B cell (primary cell): ENCODE results near the gene GLI3. TPM values are rescaled to one million over a fixed set of nuclear protein-coding genes. Genes with fewer than 3 reads are reported as not detected.
A peak's percentile ranks its signal among the peaks of the same experiment; 100 is the strongest.

ENCODE experiments used
- ATAC-seq: fragments of 200-7000 bp; cut with Tn5 transposase; one replicate; pipeline ENCODE4 v1.10.0; 2021; ENCODE audit warnings: low read depth, mild to moderate bottlenecking, moderate number of reproducible peaks, moderate library complexity
- CTCF ChIA-PET: fragments of 350-600 bp; sonication (Branson Sonifier 250); formaldehyde crosslinking; loops from one replicate; lab custom pipeline; 2021; ENCODE audit warnings: antibody characterized with exemption, inconsistent platforms; lab: Charles Lee
- POLR2A ChIA-PET: fragments of 350-600 bp; sonication (Branson Sonifier 250); formaldehyde crosslinking; loops from one replicate; lab custom pipeline; 2021; ENCODE audit warnings: antibody characterized with exemption; lab: Charles Lee
- DNase-seq: peaks from one replicate; pipeline ENCODE4 v3.0.0; 2013
- H2AFZ ChIP-seq: 2 replicates; pipeline ENCODE4 v1.6.1; 2012; ENCODE audit warnings: mild to moderate bottlenecking, low read depth, low read length; ENCODE audit not compliant: insufficient read depth, poor library complexity, severe bottlenecking
- H3K27ac ChIP-seq, 2 donors: 1 replicate in 1 of 2; 2 replicates in 1 of 2; pipeline ENCODE4 v1.5.1; 2012 to 2013; ENCODE audit warnings: low read length in 2 of 2, mild to moderate bottlenecking in 2 of 2, moderate library complexity in 1 of 2
- H3K27me3 ChIP-seq, 4 experiments: fragments of 200-600 bp in 1 of 4; sonication (generic) in 1 of 4; replicated peaks in 1 of 4; 1 replicate in 2 of 4; 2 replicates in 2 of 4; pipeline versions ENCODE4 v1.6.1 to v1.7.0; 2013 to 2016; ENCODE audit warnings: low read length in 3 of 4, mild to moderate bottlenecking in 2 of 4, mixed read lengths in 1 of 4, moderate library complexity in 1 of 4; ENCODE audit not compliant: insufficient read depth in 4 of 4, control insufficient read depth in 3 of 4; ENCODE audit errors: control extremely low read depth in 1 of 4
- H3K36me3 ChIP-seq, 2 experiments: replicated peaks in 1 of 2; 1 replicate in 1 of 2; 2 replicates in 1 of 2; pipeline versions ENCODE4 v1.6.1 to v1.7.1; 2013; ENCODE audit warnings: low read length in 1 of 2; ENCODE audit not compliant: insufficient read depth in 2 of 2, control insufficient read depth in 1 of 2; ENCODE audit errors: control extremely low read depth in 1 of 2, extremely low read depth in 1 of 2
- H3K4me1 ChIP-seq, 2 donors: fragments of 200-600 bp in 1 of 2; sonication (generic) in 1 of 2; 1 replicate in 1 of 2; 2 replicates in 1 of 2; pipeline versions ENCODE4 v1.5.1 to v1.6.1; 2013 to 2017; ENCODE audit warnings: low read length in 2 of 2; ENCODE audit not compliant: control insufficient read depth in 2 of 2, insufficient read depth in 2 of 2
- H3K4me2 ChIP-seq: replicated peaks from 2 replicates; pipeline ENCODE3; 2012; ENCODE audit warnings: mild to moderate bottlenecking, low read depth, low read length; ENCODE audit not compliant: poor library complexity, severe bottlenecking
- H3K4me3 ChIP-seq, 5 experiments: fragments of 200-600 bp in 1 of 5; sonication (generic) in 1 of 5; 1 replicate in 3 of 5; 2 replicates in 2 of 5; pipeline versions ENCODE4 v1.5.1 to v1.7.0; 2011 to 2016; ENCODE audit warnings: low read length in 4 of 5, mild to moderate bottlenecking in 4 of 5, low read depth in 2 of 5, control low read depth in 1 of 5, moderate library complexity in 1 of 5; ENCODE audit not compliant: insufficient read depth in 1 of 5; ENCODE audit errors: control extremely low read depth in 1 of 5, extremely low read depth in 1 of 5
- H3K79me2 ChIP-seq: fragments of 200-600 bp; sonication (generic); one replicate; pipeline ENCODE4 v1.6.0; 2016; ENCODE audit warnings: low read length; ENCODE audit not compliant: control insufficient read depth, insufficient read depth
- H3K9ac ChIP-seq: fragments of 200-600 bp; sonication (generic); 2 replicates; pipeline ENCODE4 v1.6.1; 2017; ENCODE audit warnings: mild to moderate bottlenecking, low read length, moderate library complexity
- H3K9me3 ChIP-seq, 3 donors: one replicate each; pipeline versions ENCODE4 v1.6.1 to v1.7.1; 2013; ENCODE audit warnings: low read length in 2 of 3; ENCODE audit not compliant: control insufficient read depth in 2 of 3, insufficient read depth in 1 of 3; ENCODE audit errors: control extremely low read depth in 1 of 3
- H4K20me1 ChIP-seq: 2 replicates; pipeline ENCODE4 v1.6.0; 2012; ENCODE audit warnings: mild to moderate bottlenecking, low read length; ENCODE audit not compliant: insufficient read depth, control insufficient read depth, poor library complexity, severe bottlenecking
- H3K27ac Mint-ChIP-seq: one replicate; pipeline ENCODE4 v1.8.0; 2021; ENCODE audit warnings: mixed read lengths
- H3K27me3 Mint-ChIP-seq: one replicate; pipeline ENCODE4 v1.8.0; 2021; ENCODE audit warnings: mixed read lengths
- H3K4me1 Mint-ChIP-seq: one replicate; pipeline ENCODE4 v1.8.0; 2021; ENCODE audit warnings: mixed read lengths
- H3K4me3 Mint-ChIP-seq: one replicate; pipeline ENCODE4 v1.8.0; 2021; ENCODE audit warnings: mixed read lengths
- H3K9me3 Mint-ChIP-seq: one replicate; pipeline ENCODE4 v1.8.0; 2022; ENCODE audit warnings: mixed read lengths; ENCODE audit not compliant: insufficient read depth
- EZH2 ChIP-seq: IDR thresholded peaks from 2 replicates; pipeline ENCODE4 v1.6.1; 2012; ENCODE audit warnings: borderline replicate concordance, low read depth, mild to moderate bottlenecking, moderate library complexity, low read length; ENCODE audit not compliant: insufficient read depth, poor library complexity, severe bottlenecking
- WGBS: methylation state at CpG from one replicate; pipeline ENCODE4 v1.1.5; 2013; ENCODE audit warnings: missing lambda C conversion rate; ENCODE audit not compliant: insufficient coverage; 5-methylcytosine and 5-hydroxymethylcytosine counted together
- intact Hi-C: fragments of 100-400 bp; cut with micrococcal nuclease; formaldehyde crosslinking; loops from one replicate; pipeline ENCODE4 v1.10.0; 2022
- polyA plus RNA-seq: library from polyadenylated mRNA; depleted of rRNA; stranded (reverse); fragments of >200 nt; gene quantifications from 2 replicates; pipeline ENCODE4 v1.2.3, GENCODE V29; 2012
- total RNA-seq, 2 donors: library from RNA; stranded (reverse); fragments of 120-200 nt in 1 of 2; gene quantifications; 1 replicate in 1 of 2; 2 replicates in 1 of 2; pipeline versions ENCODE4 v1.2.3 to v1.2.4, GENCODE V29; 2013 to 2022
- TF ChIP-seq, protein P1 (sequence below): fragments of 200-600 bp; IDR thresholded peaks from one replicate; pipeline ENCODE4 v1.8.0; 2022; ENCODE audit warnings: antibody characterized with exemption, mild to moderate bottlenecking

Gene GLI3
- total and polyA plus RNA-seq, 2 donors (not counting 1 experiment from before 2014, with no cell fraction given) = not detected

- H3K79me2 ChIP-seq = no peaks in the 10 kb centered on the region
- H3K27me3 ChIP-seq = no peaks in the 10 kb centered on the region
- WGBS = 15% methylated on average over 2 of the region's 8 CpGs
- peaks cover 0 to 3% of the 10 kb centered on the region in 2 donors for H3K4me1 ChIP-seq
- DNase-seq (no peak), ATAC-seq (no peak)
- H3K27ac ChIP-seq = no peak overlapping the region
- ChIA-PET POLR2A (no interaction called here), CTCF (interaction anchor here (0.6 to 1.3 kb wide), 2 partner anchors 13 to 1438 kb away, joined by 3 read pairs; no protein-coding TSS in a partner anchor)
- intact Hi-C loops = no loop called here
- H3K4me2 ChIP-seq = peak overlapping the region; percentile 36
- H3K4me1 Mint-ChIP-seq = peaks cover 7% of the 10 kb centered on the region
- no peak for TF ChIP-seq EZH2
- TF ChIP-seq, protein P1, sequence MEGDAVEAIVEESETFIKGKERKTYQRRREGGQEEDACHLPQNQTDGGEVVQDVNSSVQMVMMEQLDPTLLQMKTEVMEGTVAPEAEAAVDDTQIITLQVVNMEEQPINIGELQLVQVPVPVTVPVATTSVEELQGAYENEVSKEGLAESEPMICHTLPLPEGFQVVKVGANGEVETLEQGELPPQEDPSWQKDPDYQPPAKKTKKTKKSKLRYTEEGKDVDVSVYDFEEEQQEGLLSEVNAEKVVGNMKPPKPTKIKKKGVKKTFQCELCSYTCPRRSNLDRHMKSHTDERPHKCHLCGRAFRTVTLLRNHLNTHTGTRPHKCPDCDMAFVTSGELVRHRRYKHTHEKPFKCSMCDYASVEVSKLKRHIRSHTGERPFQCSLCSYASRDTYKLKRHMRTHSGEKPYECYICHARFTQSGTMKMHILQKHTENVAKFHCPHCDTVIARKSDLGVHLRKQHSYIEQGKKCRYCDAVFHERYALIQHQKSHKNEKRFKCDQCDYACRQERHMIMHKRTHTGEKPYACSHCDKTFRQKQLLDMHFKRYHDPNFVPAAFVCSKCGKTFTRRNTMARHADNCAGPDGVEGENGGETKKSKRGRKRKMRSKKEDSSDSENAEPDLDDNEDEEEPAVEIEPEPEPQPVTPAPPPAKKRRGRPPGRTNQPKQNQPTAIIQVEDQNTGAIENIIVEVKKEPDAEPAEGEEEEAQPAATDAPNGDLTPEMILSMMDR = no peak
- H4K20me1 ChIP-seq = no peaks in the 10 kb centered on the region
- H3K36me3 ChIP-seq = no peaks in the 10 kb centered on the region
- H3K9me3 ChIP-seq = no peaks in the 10 kb centered on the region
- no peaks in the 10 kb centered on the region for H3K9me3 Mint-ChIP-seq
- no peak overlapping the region for H3K4me3 ChIP-seq
- peak overlapping the region; percentile 7 for H3K4me3 Mint-ChIP-seq
- H3K9ac ChIP-seq = no peak overlapping the region
- H3K27me3 Mint-ChIP-seq = no peaks in the 10 kb centered on the region
- peak overlapping the region; percentile 44 for H2AFZ ChIP-seq
- H3K27ac Mint-ChIP-seq = no peak overlapping the region
These were observed 43.4 kb downstream of the GLI3 start for GRCh38 chr7:42193471-42194129.

DNA sequence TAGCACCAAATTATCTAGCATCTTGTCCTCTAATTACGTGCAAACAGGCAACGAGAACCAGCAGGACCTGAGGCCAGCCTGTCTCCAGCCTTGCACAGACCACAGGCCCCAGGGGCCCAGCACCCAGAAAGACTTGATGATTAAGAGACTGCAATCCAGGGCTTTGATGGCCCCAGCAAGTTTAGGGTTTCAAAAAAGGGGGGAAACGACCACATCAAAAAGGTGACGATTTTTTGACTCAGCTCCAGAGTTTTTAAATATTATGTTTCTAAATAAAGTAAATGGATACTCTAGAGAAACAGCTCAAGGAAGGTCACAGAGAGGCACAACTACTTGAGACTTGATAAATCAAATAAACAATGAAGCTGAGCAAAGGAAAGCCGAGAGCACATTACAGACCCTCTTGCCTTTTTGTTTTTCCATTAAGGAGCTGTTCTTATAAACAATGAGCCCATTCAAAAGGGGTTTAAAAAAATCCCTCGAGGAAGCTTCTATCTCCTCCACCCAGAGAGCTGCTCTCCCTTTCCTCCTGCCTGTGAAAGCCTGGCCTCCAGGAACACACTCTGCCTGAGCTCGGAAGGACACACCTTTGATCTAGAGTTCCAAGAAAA is 44.1 kb downstream of the GLI3 start:
- H3K27me3 Mint-ChIP-seq = no peaks in the 10 kb centered on the region
- H3K9me3 Mint-ChIP-seq = no peaks in the 10 kb centered on the region
- CTCF ChIA-PET = interaction anchor here (0.6 kb wide), 1 partner anchor 1438 kb away, joined by 3 read pairs; no protein-coding TSS in a partner anchor
- H3K9me3 ChIP-seq = no peaks in the 10 kb centered on the region
- no peak overlapping the region for H3K27ac ChIP-seq
- intact Hi-C loops = no loop called here
- ATAC-seq (no peak), DNase-seq (no peak)
- peak overlapping the region; percentile 41 for H2AFZ ChIP-seq
- WGBS = 31% methylated on average over 4 of the region's 7 CpGs
- peaks cover 7% of the 10 kb centered on the region for H3K4me1 Mint-ChIP-seq
- H4K20me1 ChIP-seq = no peaks in the 10 kb centered on the region
- H3K9ac ChIP-seq = no peak overlapping the region
- POLR2A ChIA-PET = no interaction called here
- TF ChIP-seq EZH2 = no peak
- TF ChIP-seq, protein P1 = no peak
- no peak overlapping the region for H3K4me2 ChIP-seq
- no peak overlapping the region for H3K4me3 Mint-ChIP-seq
- H3K79me2 ChIP-seq = no peaks in the 10 kb centered on the region
- H3K36me3 ChIP-seq = no peaks in the 10 kb centered on the region
- peaks cover 0 to 3% of the 10 kb centered on the region in 2 donors for H3K4me1 ChIP-seq
- H3K4me3 ChIP-seq = no peak overlapping the region
- H3K27ac Mint-ChIP-seq = no peak overlapping the region
- no peaks in the 10 kb centered on the region for H3K27me3 ChIP-seq
